Measurements from ENCODE around the gene RIMKLB.

Gene RIMKLB

GRCh38 chr12:8697476-8698131, at the start of gene RIMKLB:
Gene RIMKLB (plus strand): TSS chr12:8697991. CDS start chr12:8713867, 15,876 bp downstream.
- DNase-seq = peak; percentile 93

- DNase-seq = no peak
Measured at GRCh38 chr12:8648576-8649205, 49.1 kb upstream of the RIMKLB start.

- no peak for DNase-seq
Measured at GRCh38 chr12:8655421-8655820, 42.4 kb upstream of the RIMKLB start.

- peak; percentile 93 for DNase-seq
Measured at GRCh38 chr12:8658346-8658745, 39.4 kb upstream of the RIMKLB start.

GRCh38 chr12:8661016-8661415, 36.8 kb upstream of the RIMKLB start:
- no peak for DNase-seq

- no peak for DNase-seq
Measured at GRCh38 chr12:8661751-8662150, 36.0 kb upstream of the RIMKLB start.

GRCh38 chr12:8662593-8662992, 35.2 kb upstream of the RIMKLB start, which contains the start of gene MFAP5:
Gene MFAP5 (minus strand): TSS chr12:8662826. CDS start chr12:8662104, 722 bp downstream.
- DNase-seq = peak; percentile 87

- peak; percentile 61 for DNase-seq
Measured at GRCh38 chr12:8664228-8664913, 33.4 kb upstream of the RIMKLB start.

GRCh38 chr12:8665759-8666158, 32.0 kb upstream of the RIMKLB start:
- no peak for DNase-seq

GRCh38 chr12:8667270-8667669, 30.5 kb upstream of the RIMKLB start:
- no peak for DNase-seq

- no peak for DNase-seq
Measured at GRCh38 chr12:8668441-8668840, 29.4 kb upstream of the RIMKLB start.

GRCh38 chr12:8672381-8672780, 25.4 kb upstream of the RIMKLB start:
- no peak for DNase-seq

- DNase-seq = no peak
Measured at GRCh38 chr12:8675591-8676036, 22.2 kb upstream of the RIMKLB start.

- no peak for DNase-seq
Measured at GRCh38 chr12:8676651-8677050, 21.1 kb upstream of the RIMKLB start.

GRCh38 chr12:8677362-8677761, 20.4 kb upstream of the RIMKLB start:
- no peak for DNase-seq

GRCh38 chr12:8678661-8679111, 19.1 kb upstream of the RIMKLB start:
- DNase-seq = peak; percentile 96

- DNase-seq = no peak
Measured at GRCh38 chr12:8680533-8680932, 17.3 kb upstream of the RIMKLB start.

GRCh38 chr12:8681129-8681884, 16.5 kb upstream of the RIMKLB start:
- DNase-seq = peak; percentile 75

- no peak for DNase-seq
Measured at GRCh38 chr12:8685051-8685450, 12.7 kb upstream of the RIMKLB start.

GRCh38 chr12:8687846-8688601, 9.8 kb upstream of the RIMKLB start:
- DNase-seq = peak; percentile 97

- DNase-seq = peak; percentile 69
Measured at GRCh38 chr12:8689681-8690080, 8.1 kb upstream of the RIMKLB start.

GRCh38 chr12:8692573-8692972, 5.2 kb upstream of the RIMKLB start:
- DNase-seq = peak; percentile 91

Measured in islet precursor cell (in vitro differentiated cells).